BE2C (cell line): ENCODE data around the gene PECR.

Source experiments
- DNase-seq: peaks from one replicate; pipeline ENCODE4 v3.0.0-alpha.2; 2020
- H3K27me3 ChIP-seq: fragments of 250-450 bp; sonication (Bioruptor Pico); 2 replicates; pipeline ENCODE4 v1.5.1; 2020; ENCODE audit warnings: mild to moderate bottlenecking
- H3K36me3 ChIP-seq: fragments of 250-450 bp; sonication (Bioruptor Pico); 2 replicates; pipeline ENCODE4 v1.5.1; 2020; ENCODE audit warnings: mild to moderate bottlenecking
- H3K4me1 ChIP-seq: fragments of 250-450 bp; sonication (Bioruptor Pico); 2 replicates; pipeline ENCODE4 v1.5.1; 2020
- H3K4me3 ChIP-seq: 2 replicates; pipeline ENCODE4 v1.5.1; 2011; ENCODE audit warnings: low read depth, low read length
- H3K9me3 ChIP-seq: fragments of 250-450 bp; sonication (Bioruptor Pico); 2 replicates; pipeline ENCODE4 v1.5.1; 2020
- TF ChIP-seq, protein P1 (sequence below): IDR thresholded peaks from 2 replicates; pipeline ENCODE4 v1.5.1; 2012; ENCODE audit warnings: mild to moderate bottlenecking, low read depth, low read length

PECR gene

DNA sequence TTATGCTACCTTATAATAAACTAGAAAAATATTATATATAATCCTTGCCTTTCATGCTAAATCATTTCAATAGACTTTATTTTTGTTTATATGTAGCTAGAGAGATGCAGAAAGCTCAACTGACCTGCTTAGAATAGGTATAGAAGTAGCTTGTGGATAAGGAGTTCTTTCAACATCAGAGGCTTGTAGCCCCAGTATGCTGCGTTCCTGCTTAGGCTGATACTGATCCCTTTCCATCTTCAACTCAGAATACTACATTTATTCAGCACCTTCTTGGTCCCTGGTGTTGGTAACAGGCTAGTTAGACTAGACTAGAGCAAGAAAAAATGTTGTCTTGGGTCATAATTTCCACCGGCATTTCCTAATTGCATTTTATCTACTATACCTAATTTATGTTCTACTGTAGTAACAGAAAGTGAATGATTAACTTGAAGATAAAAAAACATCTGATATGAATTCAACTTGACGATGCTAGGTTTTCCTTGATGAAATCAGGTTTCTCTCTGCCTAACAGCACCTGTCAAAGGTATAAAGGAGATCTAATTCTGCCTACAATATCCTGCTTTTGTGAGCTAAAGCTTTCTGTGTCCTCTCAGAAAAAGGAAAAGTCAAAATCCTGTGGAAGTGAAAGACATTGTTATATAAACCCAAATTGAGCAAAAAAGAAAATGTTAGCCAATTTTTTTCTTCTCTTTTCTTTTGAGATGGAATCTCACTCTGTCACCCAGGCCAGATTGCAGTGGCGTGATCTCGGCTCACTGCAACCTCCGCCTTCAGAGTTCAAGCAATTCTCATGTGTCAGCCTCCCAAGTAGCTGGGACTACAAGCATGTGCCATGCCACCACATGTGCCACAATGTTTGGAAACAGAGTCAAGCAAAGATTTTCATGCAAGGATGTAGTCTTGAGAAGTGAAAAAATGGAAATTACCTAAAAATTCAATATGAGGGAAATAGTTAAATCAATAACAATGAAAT, 5.8 kb downstream of the PECR start:
- Histone ChIP-seq H3K4me3 (no peak overlapping the region), H3K27me3 (no peaks in the 10 kb centered on the region), H3K36me3 (peaks cover 6% of the 10 kb centered on the region; the same call in 1 of the 2 replicates), H3K9me3 (no peaks in the 10 kb centered on the region), H3K4me1 (no peaks in the 10 kb centered on the region)
- no peak for DNase-seq
- TF ChIP-seq, protein P1, sequence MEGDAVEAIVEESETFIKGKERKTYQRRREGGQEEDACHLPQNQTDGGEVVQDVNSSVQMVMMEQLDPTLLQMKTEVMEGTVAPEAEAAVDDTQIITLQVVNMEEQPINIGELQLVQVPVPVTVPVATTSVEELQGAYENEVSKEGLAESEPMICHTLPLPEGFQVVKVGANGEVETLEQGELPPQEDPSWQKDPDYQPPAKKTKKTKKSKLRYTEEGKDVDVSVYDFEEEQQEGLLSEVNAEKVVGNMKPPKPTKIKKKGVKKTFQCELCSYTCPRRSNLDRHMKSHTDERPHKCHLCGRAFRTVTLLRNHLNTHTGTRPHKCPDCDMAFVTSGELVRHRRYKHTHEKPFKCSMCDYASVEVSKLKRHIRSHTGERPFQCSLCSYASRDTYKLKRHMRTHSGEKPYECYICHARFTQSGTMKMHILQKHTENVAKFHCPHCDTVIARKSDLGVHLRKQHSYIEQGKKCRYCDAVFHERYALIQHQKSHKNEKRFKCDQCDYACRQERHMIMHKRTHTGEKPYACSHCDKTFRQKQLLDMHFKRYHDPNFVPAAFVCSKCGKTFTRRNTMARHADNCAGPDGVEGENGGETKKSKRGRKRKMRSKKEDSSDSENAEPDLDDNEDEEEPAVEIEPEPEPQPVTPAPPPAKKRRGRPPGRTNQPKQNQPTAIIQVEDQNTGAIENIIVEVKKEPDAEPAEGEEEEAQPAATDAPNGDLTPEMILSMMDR, result no peak

DNA sequence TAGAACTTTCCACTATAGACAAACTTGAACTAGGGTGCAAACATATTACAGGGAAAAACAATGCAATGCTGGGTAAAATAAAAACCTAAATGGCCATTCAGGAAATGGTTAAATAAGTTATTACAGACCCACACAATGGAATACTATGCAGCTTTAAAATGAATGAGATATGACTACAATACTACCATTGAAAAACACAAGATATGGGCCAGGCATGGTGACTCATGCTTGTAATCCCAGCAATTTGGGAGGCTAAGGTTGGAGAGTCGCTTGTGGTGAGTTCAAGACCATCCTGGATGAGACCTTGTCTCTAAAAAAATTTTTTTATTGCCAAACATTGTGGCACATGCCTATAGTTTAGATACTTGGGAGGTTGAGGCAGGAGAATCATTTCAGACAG, 6.8 kb downstream of the PECR start:
- TF ChIP-seq, protein P1, result no peak
- Histone ChIP-seq H3K36me3 (peaks cover 6% of the 10 kb centered on the region; the same call in 1 of the 2 replicates), H3K9me3 (no peaks in the 10 kb centered on the region), H3K27me3 (no peaks in the 10 kb centered on the region), H3K4me3 (no peak overlapping the region), H3K4me1 (no peaks in the 10 kb centered on the region)
- no peak for DNase-seq

DNA sequence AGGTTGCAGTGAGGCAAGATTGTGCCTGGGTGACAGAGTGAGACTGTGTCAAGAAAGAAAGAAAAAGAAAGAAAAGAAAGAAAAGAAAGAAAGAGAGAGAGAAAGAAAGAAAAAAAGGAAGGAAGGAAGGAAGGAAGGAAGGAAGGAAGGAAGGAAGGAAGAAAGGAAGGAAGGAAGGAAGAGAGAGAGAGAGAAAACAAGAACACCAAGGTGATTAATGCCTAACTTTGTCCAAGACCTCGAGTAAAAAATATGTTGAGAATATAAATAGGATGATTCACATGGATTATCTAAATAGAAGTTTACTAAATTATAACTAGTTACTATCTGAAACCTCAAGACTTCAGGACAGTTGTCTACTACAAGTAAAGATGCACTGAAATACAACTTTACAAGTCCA, 7.2 kb downstream of the PECR start:
- H3K9me3 ChIP-seq, result no peaks in the 10 kb centered on the region
- TF ChIP-seq, protein P1, result no peak
- no peaks in the 10 kb centered on the region for H3K27me3 ChIP-seq
- H3K36me3 ChIP-seq, result peaks cover 6% of the 10 kb centered on the region; the same call in 1 of the 2 replicates
- no peak overlapping the region for H3K4me3 ChIP-seq
- H3K4me1 ChIP-seq, result no peaks in the 10 kb centered on the region
- DNase-seq, result no peak

DNA sequence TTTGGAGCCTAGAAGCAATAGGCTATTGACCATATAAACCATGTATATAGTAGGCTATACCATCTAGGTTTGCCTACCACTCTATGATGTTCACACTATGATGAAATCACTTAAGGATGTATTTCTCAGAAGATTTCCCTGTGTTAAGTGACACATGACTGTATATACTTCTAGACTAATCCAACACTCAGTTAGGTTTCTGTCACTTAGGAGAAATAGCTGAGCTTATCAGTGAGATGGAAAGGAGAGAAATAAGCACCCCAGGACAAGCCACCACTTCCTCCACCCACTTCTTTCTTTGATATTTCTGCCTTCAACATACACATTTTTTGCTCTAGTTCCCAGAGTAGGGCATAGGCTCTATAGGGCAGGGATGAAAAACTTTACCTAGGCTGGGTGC, 7.8 kb downstream of the PECR start:
- Histone ChIP-seq H3K4me1 (peaks cover 4% of the 10 kb centered on the region), H3K9me3 (no peaks in the 10 kb centered on the region), H3K27me3 (no peaks in the 10 kb centered on the region), H3K36me3 (peaks cover 6% of the 10 kb centered on the region; the same call in 1 of the 2 replicates), H3K4me3 (no peak overlapping the region)
- TF ChIP-seq, protein P1, result no peak
- no peak for DNase-seq

DNA sequence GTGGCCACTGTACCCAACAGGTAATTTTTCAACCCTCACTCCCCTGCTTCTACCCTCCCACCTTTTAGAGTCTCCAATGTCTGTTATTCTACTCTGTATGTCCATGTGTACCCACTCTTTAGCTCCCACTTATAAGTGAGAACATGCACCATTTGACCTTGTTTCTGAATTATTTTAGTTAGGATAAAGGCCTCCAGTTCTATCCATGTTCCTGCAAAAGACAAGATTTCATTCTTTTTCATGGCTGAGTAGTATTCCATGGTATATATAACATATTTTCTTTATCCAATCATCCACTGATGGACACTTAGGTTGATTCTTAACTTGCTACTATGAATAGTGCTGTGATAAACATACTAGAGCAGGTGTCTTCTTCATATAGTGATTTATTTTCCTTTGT, 9.1 kb downstream of the PECR start:
- no peak for DNase-seq
- H3K4me3 ChIP-seq, result no peak overlapping the region
- H3K27me3 ChIP-seq, result no peaks in the 10 kb centered on the region
- peaks cover 4% of the 10 kb centered on the region for H3K4me1 ChIP-seq
- TF ChIP-seq, protein P1, result no peak
- peaks cover 6% of the 10 kb centered on the region; the same call in 1 of the 2 replicates for H3K36me3 ChIP-seq
- no peaks in the 10 kb centered on the region for H3K9me3 ChIP-seq
